Fibroblast of lung (primary cell): Measurements from ENCODE around the gene TMEM51.

Source experiments
- CTCF ChIP-seq, 2 donors: IDR thresholded peaks in 1 of 2; conservative IDR thresholded peaks in 1 of 2; 1 replicate in 1 of 2; 2 replicates in 1 of 2; pipeline ENCODE4 v1.5.1; 2011 to 2012; ENCODE audit warnings: low read length in 2 of 2, control low read depth in 1 of 2, inconsistent platforms in 1 of 2, low read depth in 1 of 2, mild to moderate bottlenecking in 1 of 2
- EZH2 ChIP-seq: IDR thresholded peaks from 2 replicates; pipeline ENCODE4 v1.5.1; 2012; ENCODE audit warnings: low read length, control low read depth, mild to moderate bottlenecking; ENCODE audit errors: missing control alignments

DNA sequence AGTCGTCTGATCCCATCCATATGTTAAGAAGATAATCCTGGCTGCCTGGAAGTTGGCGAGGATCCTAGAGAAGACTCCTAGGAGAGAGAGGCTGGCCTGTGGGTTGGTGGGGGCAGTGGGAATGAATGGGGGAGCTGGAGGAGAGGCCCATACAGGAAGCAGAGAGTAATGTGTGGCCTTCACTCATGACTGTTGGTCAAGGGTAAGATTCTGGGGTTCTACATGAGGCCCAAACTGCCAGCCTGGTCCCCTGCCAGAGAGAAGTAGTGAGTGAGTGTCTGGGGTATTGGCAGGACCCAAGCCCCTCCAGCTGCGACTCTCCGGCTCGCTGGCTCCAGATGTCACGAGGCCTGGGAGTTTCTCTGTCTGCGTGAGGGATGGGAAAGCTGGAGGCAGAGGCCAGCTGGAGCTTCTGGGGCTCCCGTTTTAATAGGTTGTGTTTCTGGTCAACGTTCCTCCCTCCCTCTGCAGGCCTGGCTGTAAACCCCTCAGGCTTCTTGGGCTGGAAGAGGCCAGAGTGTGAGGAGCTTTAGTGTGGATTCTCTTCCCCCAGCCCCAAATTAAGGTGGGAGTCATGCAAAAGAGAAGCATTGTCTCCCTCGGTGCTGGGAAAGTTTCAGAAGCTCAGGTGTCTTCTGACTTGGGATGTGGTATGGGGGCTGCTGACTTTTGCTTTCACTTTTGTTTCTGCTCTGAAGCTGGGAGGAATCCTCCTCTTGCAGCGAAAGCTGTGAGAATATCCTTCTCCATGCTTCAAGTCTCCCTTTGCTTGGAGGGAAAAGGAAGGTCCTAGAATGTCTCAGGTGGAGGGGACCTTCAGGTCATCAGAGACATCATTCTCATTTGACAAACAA is 2.6 kb downstream of the TMEM51 start:
- TF ChIP-seq CTCF (conservative IDR thresholded peaks at IDR 0.05 in 1 of 2, IDR thresholded peaks at IDR 0.05 in 1 of 2; ENCODE audit: low read depth in 1 of 2, low read length in 2 of 2): no peak
- TF ChIP-seq EZH2: no peak
